Activated naive CD4-positive, alpha-beta T cell (primary cell): Measurements from ENCODE around the gene CCDC8.
"Not testable (repeated sequence)": the region's sequence is repeated elsewhere in the genome, so short reads cannot be mapped to it uniquely, and the experiment has no call there.

Experiments
- DNase-seq, 4 experiments: peaks; one replicate each; lab custom pipeline; 2025; lab: John Stamatoyannopoulos, UW

The CCDC8 gene

DNA sequence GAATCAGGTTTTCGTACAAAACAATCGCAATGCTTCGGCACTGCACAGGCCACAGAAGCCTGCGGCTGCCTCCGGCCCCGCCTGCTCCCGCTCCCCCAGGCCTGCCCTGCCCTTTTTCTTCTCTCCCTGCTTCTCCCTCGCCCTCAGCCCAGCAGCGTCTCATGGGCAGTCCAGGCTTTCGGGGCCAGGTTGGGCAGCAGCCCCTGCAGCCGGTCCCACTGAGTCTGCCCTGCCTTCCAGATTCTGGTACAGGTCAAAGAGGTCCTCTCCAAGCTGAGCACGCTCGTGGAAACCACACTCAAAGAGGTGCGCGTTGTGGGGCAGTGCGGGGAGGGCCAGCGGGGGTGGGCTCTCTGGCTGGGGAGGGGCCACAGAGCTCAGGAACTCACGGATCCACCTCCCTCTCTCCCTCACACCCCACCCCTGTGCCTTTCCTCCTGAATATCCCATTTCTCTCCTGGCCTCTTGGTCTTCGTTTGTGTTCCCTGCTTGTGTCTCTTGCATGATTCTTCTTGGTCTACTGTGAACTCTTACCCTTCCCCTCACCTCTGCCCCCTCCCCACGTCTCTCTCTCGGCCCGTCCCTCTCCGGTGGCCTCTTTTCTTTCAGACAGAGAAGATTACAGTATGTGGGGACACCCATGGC is 30.1 kb downstream of the CCDC8 start:
- DNase-seq, result no peak

GRCh38 chr19:46381756-46382345 is 31.5 kb downstream of the CCDC8 start:
- DNase-seq, result no peak

GRCh38 chr19:46381346-46381745 is 32.0 kb downstream of the CCDC8 start:
- DNase-seq, result no peak

DNA sequence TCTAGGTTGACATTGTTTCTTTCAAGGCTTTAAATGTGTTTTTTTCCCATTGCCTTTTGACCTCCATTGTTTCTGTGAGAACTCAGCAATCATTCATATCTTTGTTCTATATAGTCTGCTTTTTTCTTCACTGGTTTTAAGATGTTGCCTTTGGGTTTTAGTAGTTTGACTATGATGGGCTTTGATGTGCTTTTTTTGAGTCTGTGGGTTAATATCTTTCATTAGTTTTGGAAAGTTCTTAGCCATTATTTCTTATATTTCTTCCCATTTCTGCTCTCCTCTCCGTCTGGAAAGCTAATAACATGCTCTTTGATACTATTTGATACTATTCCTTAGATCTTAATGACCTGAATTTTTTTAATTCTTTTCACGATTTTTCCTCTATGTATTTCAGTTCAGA is 32.7 kb downstream of the CCDC8 start:
- no peak for DNase-seq

DNA sequence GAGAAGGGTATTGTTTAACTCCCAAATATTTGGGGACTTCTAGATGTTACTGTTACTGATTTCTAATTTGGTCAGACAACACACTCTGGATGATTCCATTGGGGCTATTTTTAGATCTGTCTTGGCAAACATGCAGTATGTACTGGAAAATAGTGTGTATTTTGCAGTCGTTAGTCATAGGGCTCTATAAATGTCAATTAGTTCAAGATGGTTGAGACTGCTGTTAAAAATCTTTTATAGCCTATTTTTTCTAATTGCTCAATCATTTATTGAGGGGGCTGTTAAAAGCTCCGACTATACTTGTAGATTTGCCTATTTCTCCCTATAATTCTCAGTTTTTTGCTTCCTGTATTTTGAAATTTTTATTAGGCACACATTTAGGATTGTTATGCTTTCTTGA is 35.1 kb downstream of the CCDC8 start:
- DNase-seq, result no peak

GRCh38 chr19:46376241-46377153 is 36.9 kb downstream of the CCDC8 start:
- DNase-seq, result no peak

DNA sequence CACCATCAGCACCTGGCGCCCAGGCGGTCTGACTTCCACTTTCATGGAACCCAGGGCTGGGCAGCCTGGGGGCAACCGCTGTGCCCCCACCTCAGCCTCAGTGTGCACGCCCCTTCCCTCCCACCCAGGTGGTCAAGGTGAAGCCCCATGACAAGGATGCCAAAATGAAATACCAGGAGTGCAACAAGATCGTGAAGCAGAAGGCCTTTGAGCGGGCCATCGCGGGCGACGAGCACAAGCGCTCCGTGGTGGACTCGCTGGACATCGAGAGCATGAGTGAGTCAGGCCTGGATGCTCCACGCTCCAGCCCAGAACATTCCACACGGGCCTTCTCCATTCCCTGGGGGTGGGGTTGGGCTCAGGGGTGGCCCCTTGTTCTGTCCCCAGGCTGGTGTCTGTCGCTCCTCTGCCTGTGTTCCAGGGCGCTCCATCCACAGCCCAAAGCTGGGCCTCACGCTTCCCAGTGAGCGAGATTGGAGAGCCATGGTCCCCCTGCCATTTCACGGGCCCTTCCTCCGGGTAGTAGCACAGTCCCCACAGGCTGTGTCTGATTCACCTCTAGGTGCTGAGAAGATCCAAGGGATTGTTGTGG is 37.8 kb downstream of the CCDC8 start:
- DNase-seq, result not testable (repeated sequence)

DNA sequence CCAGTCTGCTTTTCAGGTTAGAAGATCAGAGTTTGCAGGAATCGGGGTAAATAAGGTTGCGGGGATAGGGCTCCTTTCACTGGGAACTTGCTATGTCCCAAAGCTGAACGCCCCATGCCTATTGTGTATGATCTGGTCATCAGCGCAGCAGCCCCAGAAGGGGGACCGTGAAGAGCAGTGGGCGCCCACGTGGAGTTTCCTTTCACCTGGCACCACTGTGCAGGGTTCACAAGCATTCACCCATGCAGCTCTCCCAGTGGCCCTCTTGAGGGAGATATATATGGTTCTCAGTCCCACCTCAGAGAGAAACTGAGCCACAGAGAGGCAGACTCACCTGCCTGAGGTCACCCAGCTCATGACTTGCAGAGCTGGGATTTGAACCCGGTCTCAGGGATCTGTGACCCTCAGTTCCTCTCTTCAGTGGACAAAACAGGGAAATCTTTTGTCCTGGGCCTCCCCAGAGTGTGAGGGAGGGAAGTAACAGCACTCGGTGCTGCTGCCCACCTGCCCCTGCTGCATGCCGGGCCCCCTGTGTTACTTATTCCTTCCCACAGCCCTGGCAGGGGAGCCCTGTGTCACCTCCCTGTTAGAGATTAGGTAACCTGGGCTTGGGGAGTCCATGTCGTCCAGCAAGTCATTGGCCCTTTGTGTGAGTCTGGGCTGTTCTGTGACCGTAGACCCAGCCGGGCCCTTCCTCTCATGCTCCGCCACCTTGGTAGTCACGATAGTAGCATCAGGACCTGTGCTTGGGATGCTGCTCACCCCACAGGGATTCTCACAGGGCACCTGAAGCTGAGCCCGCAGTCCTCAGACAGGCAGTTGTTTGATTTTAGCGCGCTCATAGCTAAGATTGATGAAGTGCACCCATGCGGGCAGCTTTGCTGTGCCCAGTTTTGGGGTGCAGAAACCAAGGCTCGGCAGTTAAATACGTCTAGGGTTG is 38.6 kb downstream of the CCDC8 start:
- no peak for DNase-seq

GRCh38 chr19:46373491-46374359 is 39.6 kb downstream of the CCDC8 start:
- no peak for DNase-seq

- no peak for DNase-seq
These were observed 40.4 kb downstream of the CCDC8 start for GRCh38 chr19:46372901-46373490.

DNA sequence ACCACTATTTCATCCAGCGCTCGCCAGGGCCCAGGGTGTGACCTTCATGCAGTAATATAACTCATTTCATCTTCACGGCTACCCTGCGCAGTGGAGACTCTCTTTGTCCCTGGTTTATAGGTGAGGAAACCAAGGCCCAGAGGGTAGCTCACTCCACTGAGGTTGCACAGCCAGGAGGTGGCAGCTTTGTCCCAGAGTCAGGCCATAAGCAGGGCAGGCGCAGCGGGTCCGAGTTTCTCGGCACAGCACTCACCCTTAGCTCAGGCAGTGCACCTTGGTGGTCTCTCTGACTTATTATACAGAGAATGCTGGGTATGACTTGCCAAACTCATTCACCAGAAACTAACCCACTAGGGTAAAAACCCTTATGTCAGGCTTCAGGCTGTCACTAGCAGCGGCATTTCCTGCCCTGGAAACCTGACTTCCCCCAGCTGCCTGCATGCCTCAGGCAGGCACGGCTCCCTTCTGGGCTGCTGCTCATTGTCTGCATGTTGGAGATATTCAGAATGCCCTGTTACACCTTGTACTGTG is 41.9 kb downstream of the CCDC8 start:
- DNase-seq, result peak in 1 of 4 experiments; percentile 9

DNA sequence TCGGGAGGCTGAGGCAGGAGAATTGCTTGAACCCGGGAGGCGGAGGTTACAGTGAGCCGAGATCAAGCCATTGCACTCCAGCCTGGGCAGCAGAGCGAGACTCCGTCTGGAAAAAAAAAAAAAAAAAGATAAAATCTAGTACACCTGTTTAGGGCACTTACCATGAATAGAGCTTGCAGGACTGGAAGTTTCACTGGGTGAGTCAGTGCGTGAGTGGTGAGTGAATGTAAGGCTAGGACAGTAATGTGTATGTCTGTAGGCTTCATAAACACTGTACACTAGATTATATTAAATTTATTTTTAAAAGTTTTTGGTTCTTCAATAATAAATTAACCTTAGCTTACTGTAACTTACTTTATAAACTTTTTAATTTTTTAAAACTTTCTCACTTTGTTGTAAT is 43.5 kb downstream of the CCDC8 start:
- DNase-seq, result no peak

DNA sequence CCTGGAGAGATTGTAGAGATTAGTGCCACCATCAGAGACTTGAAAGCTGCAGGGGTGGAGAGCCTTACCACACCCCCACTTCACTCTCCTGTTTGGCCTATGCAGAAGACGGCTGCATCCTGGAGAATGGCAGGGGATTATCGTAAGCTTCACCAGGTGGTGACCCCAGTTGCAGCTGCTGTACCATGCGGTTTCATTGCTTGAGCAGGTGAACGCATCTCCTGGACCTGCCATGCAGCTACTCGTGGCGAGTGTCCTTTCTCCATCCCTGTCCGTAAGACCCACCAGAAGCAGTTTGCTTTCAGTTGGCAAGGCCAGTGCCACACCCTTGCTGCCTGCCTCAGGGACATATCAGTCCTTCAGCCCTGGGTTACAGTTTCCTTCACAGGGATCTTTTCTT is 45.2 kb downstream of the CCDC8 start:
- no peak for DNase-seq

- DNase-seq, result no peak
These were observed 45.9 kb downstream of the CCDC8 start for GRCh38 chr19:46367426-46367825.

GRCh38 chr19:46366620-46367292 is 46.6 kb downstream of the CCDC8 start:
- DNase-seq, result no peak

DNA sequence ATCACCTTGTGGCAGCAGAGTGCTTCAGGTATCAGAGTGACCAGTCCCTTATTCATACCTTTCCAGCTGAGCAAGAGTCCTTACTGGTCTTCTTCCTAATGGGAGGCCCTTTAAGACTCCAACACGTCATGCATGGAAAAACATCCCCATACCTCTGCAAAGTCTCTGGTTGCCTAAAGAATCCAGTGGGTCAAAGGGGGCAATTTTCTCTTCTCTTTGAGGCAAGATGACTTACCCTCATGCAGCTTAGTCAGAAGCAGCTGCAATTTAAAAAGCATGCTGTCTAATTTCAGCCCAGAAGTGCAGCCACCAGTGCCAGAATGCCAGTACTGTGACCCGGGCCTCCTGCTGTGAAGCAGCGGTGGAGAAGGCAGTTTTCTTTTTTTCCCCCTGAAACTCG is 47.8 kb downstream of the CCDC8 start:
- no peak for DNase-seq

DNA sequence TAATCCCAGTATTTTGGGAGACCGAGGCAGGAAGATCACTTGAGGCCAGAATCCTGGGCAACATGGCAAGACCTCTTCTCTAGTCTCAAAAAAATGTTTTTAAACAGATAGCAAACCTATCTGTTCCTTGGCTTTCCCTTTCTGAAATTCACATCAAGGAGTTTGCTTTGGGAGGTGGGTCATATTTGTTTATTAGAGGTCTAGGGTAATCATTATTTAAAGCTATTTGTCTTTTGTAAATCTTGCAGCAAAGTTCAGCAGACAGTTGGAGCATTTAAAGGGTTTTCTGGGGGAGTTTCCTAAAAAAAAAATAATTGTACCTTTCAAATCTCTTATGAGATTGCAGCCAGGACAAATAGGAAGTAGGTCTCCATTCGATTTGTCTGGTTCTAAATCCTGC is 49.0 kb downstream of the CCDC8 start:
- DNase-seq, result no peak

DNA sequence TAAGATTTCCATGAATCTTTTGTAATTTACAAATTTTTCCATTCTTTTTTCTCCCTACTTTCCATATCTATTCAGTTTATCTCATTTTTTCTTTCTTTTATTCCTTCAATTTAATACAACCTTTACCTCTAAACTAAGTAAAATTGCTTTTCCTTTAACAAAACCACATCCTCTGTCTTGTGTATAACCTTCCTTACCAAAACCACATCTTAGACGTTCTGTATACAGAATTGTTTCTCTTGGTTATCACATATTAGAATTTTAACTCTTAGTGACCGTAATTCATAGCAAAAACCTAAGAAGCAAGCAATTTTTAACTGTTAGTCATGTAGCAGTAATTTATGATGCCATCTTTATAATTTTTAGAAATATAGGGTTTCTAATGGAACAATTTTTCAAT is 51.4 kb downstream of the CCDC8 start:
- no peak for DNase-seq
